K562 (cell line): ENCODE measurements around the gene CFDP1. TPM values are rescaled to one million over a fixed set of nuclear protein-coding genes. Genes with fewer than 3 reads are reported as not detected.

Experiments
- ATAC-seq: fragments of 200-7000 bp; cut with Tn5 transposase; 3 replicates; pipeline ENCODE4 v1.9.1; 2020; ENCODE audit warnings: moderate library complexity
- BruUV-seq: library from RNA; stranded (reverse); fragments of 400-500 nt; replicated peaks from 2 replicates; lab custom pipeline; 2021; lab: Mats Ljungman, UMichigan
- CTCF ChIA-PET: fragments of 300-600 bp; formaldehyde crosslinking; extraction: SDS; loops from one replicate; lab custom pipeline; 2021; ENCODE audit warnings: low intra/inter-chr PET ratio; lab: Yijun Ruan, JAX
- POLR2A ChIA-PET: fragments of 300-600, 350-650 bp; sonication (Branson Sonifier 250); formaldehyde crosslinking; extraction: SDS; loops from one replicate; lab custom pipeline; 2021; ENCODE audit warnings: antibody characterized with exemption, inconsistent platforms; lab: Yijun Ruan, JAX
- DNase-seq, 4 experiments: peaks; one replicate each; pipeline versions ENCODE4 v3.0.0 to v3.0.0-alpha.2; 2011 to 2018; ENCODE audit warnings: low spot score in 3 of 4, mixed read lengths in 3 of 4; ENCODE audit errors: extremely low read depth in 1 of 4
- FAIRE-seq: peaks from 2 replicates; lab custom pipeline; 2011; peaks lifted over from hg19 to GRCh38; lab: Jason Lieb, UNC
- H2AFZ ChIP-seq: 2 replicates; pipeline ENCODE4 v1.6.0; 2011; ENCODE audit warnings: low read depth, low read length, control low read depth, inconsistent platforms
- H3K27ac ChIP-seq: fragments of 200-600 bp; 3 replicates; pipeline ENCODE4 v1.8.0; 2011; ENCODE audit warnings: low read depth, mild to moderate bottlenecking, control low read depth, inconsistent platforms, low read length, moderate library complexity, mixed read lengths; ENCODE audit errors: extremely low read depth
- H3K27me3 ChIP-seq, 2 experiments: fragments of 300-600 bp in 1 of 2; 2 replicates in 1 of 2; 3 replicates in 1 of 2; pipeline versions ENCODE4 v1.6.0 to v1.8.0; 2011; ENCODE audit warnings: inconsistent platforms in 2 of 2, low read length in 2 of 2, mild to moderate bottlenecking in 1 of 2, mixed read lengths in 1 of 2, moderate library complexity in 1 of 2; ENCODE audit not compliant: control insufficient read depth in 2 of 2, insufficient read depth in 2 of 2
- H3K36me3 ChIP-seq: fragments of 300-600 bp; 3 replicates; pipeline ENCODE4 v1.8.0; 2011; ENCODE audit warnings: mild to moderate bottlenecking, low read length, inconsistent platforms; ENCODE audit not compliant: control insufficient read depth, insufficient read depth
- H3K4me1 ChIP-seq, 2 experiments: fragments of 200-600 bp in 1 of 2; replicated peaks in 1 of 2; 2 replicates in 1 of 2; 3 replicates in 1 of 2; pipeline versions ENCODE4 v1.5.1 to v1.8.0; 2011; ENCODE audit warnings: inconsistent platforms in 2 of 2, low read length in 2 of 2, mild to moderate bottlenecking in 1 of 2, mixed read lengths in 1 of 2, moderate library complexity in 1 of 2; ENCODE audit not compliant: control insufficient read depth in 2 of 2, insufficient read depth in 2 of 2
- H3K4me2 ChIP-seq: 2 replicates; pipeline ENCODE4 v1.6.1; 2011; ENCODE audit warnings: low read length, control low read depth, inconsistent platforms, mixed read lengths; ENCODE audit not compliant: insufficient read depth
- H3K4me3 ChIP-seq: fragments of 200-600 bp; sonication (generic), shearing (Covaris generic); 2 replicates; pipeline ENCODE4 v1.5.1; 2016; ENCODE audit warnings: control low read depth, inconsistent platforms
- H3K79me2 ChIP-seq: fragments of 200-600 bp; 3 replicates; pipeline ENCODE4 v1.8.0; 2011; ENCODE audit warnings: low read length, inconsistent platforms; ENCODE audit not compliant: control insufficient read depth, insufficient read depth
- H3K9ac ChIP-seq, 2 experiments: 2 replicates each; pipeline versions ENCODE4 v1.6.0 to v1.6.1; 2011; ENCODE audit warnings: low read depth in 2 of 2, low read length in 2 of 2, control low read depth in 1 of 2, inconsistent platforms in 1 of 2, mild to moderate bottlenecking in 1 of 2, mixed read lengths in 1 of 2; ENCODE audit not compliant: insufficient read depth in 1 of 2
- H3K9me1 ChIP-seq: one replicate; pipeline ENCODE4 v1.6.0; 2011; ENCODE audit warnings: inconsistent platforms, mild to moderate bottlenecking, low read length, moderate library complexity; ENCODE audit not compliant: control insufficient read depth, insufficient read depth
- H3K9me3 ChIP-seq: replicated peaks from 2 replicates; pipeline ENCODE4 v1.5.1; 2011; ENCODE audit warnings: low read depth, low read length, inconsistent platforms; ENCODE audit not compliant: control insufficient read depth, insufficient read depth
- H4K20me1 ChIP-seq: replicated peaks from 2 replicates; pipeline ENCODE4 v1.6.1; 2011; ENCODE audit warnings: low read length, inconsistent platforms, mixed read lengths; ENCODE audit not compliant: control insufficient read depth, insufficient read depth
- ATF1 ChIP-seq, 2 experiments: fragments of 450-650 bp in 1 of 2; IDR thresholded peaks; 2 replicates each; pipeline ENCODE4 v1.6.1; 2016; ENCODE audit warnings: missing compliant biosample characterization in 1 of 2, missing genetic modification characterization in 1 of 2
- ATF3 ChIP-seq, 2 experiments: fragments of 450-650 bp in 1 of 2; sonication (generic) in 1 of 2; formaldehyde crosslinking in 1 of 2; IDR thresholded peaks in 1 of 2; conservative IDR thresholded peaks in 1 of 2; 2 replicates each; pipeline versions ENCODE4 v1.6.1 to v1.8.1; 2016 to 2023; ENCODE audit warnings: mild to moderate bottlenecking in 2 of 2, moderate library complexity in 2 of 2, inconsistent platforms in 1 of 2, missing genetic modification reagents in 1 of 2
- GTF2E2 ChIP-seq: fragments of 200-800 bp; sonication (Bioruptor generic); IDR thresholded peaks from 2 replicates; pipeline ENCODE4 v1.6.1; 2016; ENCODE audit warnings: missing genetic modification characterization, missing compliant biosample characterization
- HMGN3 ChIP-seq: IDR thresholded peaks from 2 replicates; pipeline ENCODE4 v1.6.1; 2011; ENCODE audit warnings: borderline replicate concordance, low read depth, mild to moderate bottlenecking, mixed read lengths, low read length; ENCODE audit not compliant: insufficient read length; ENCODE audit errors: extremely low read depth
- MEF2D ChIP-seq: conservative IDR thresholded peaks from 2 replicates; pipeline ENCODE4 v1.6.1; 2016; ENCODE audit warnings: low read depth, missing genetic modification characterization, missing compliant biosample characterization
- RREB1 ChIP-seq: fragments of 250-450 bp; sonication (Bioruptor Pico); IDR thresholded peaks from 2 replicates; pipeline ENCODE4 v1.4.0; 2020
- SMAD4 ChIP-seq: fragments of 250-450 bp; sonication (Bioruptor Pico); conservative IDR thresholded peaks from 2 replicates; pipeline ENCODE4 v1.8.0; 2021; ENCODE audit warnings: inconsistent platforms, mild to moderate bottlenecking, moderate library complexity
- WHSC1 ChIP-seq: IDR thresholded peaks from one replicate; pipeline ENCODE4 v1.6.1; 2012; ENCODE audit warnings: low read length, control low read depth, inconsistent platforms
- ZFP36 ChIP-seq: fragments of 150-350 bp; IDR thresholded peaks from 2 replicates; pipeline ENCODE4 v1.6.1; 2018; ENCODE audit warnings: low read length, low read depth; ENCODE audit not compliant: partially characterized antibody
- ZNF134 ChIP-seq: fragments of 250-450 bp; sonication (Bioruptor Pico); conservative IDR thresholded peaks from 2 replicates; pipeline ENCODE4 v1.4.0; 2020
- ZNF253 ChIP-seq: fragments of 250-450 bp; sonication (Bioruptor Pico); conservative IDR thresholded peaks from 2 replicates; pipeline ENCODE4 v1.6.1; 2021; ENCODE audit warnings: mild to moderate bottlenecking
- ZNF444 ChIP-seq: fragments of 250-450 bp; sonication (Bioruptor Pico); IDR thresholded peaks from 2 replicates; pipeline ENCODE4 v1.4.0; 2020; ENCODE audit warnings: mild to moderate bottlenecking, moderate library complexity
- ZNF586 ChIP-seq: fragments of 450-650 bp; formaldehyde crosslinking; conservative IDR thresholded peaks from 2 replicates; pipeline ENCODE4 v1.4.0; 2020; ENCODE audit warnings: mild to moderate bottlenecking, moderate library complexity
- ZNF707 ChIP-seq: fragments of 250-450 bp; sonication (Bioruptor Pico); conservative IDR thresholded peaks from 2 replicates; pipeline ENCODE4 v1.8.0; 2022; ENCODE audit warnings: inconsistent platforms, mild to moderate bottlenecking, moderate library complexity
- WGBS: fragments of 100-300 bp; shearing (Covaris generic); methylation state at CpG from one replicate; pipeline ENCODE4 v1.1.6; 2016; ENCODE audit warnings: low coverage, mixed read lengths; ENCODE audit not compliant: insufficient coverage; ENCODE audit errors: missing lambda C conversion rate; 5-methylcytosine and 5-hydroxymethylcytosine counted together
- in situ Hi-C: fragments of 300-500 bp; cut with MboI; formaldehyde crosslinking; loops from 4 replicates; pipeline ENCODE4 v1.15.0; 2018; ENCODE audit warnings: inconsistent platforms, mixed read lengths
- intact Hi-C: fragments of 100-400 bp; cut with micrococcal nuclease; formaldehyde crosslinking; loops from 2 replicates; pipeline ENCODE4 v1.14.2; 2022
- polyA plus RNA-seq, 8 experiments: library from polyadenylated mRNA; depleted of rRNA in 4 of 8; stranded (reverse) in 5 of 8; unstranded in 3 of 8; fragments of >200 nt; fragmentation: Nextera tagmentation in 2 of 8; fragmentation: Illumina TruSeq in 1 of 8; extraction: Ambion mirVana in 2 of 8; extraction: Trizol in 1 of 8; gene quantifications; 2 replicates each; pipeline versions ENCODE4 v1.2.1 to v1.2.3, GENCODE V29; 2011 to 2014; ENCODE audit warnings: inconsistent platforms in 1 of 8, missing spikeins in 1 of 8
- total RNA-seq, 7 experiments: library from RNA; depleted of rRNA in 6 of 7; stranded (reverse); fragments of >200 nt in 6 of 7; fragmentation: Illumina TruSeq in 2 of 7; extraction: Trizol in 2 of 7; gene quantifications; 2 replicates each; pipeline versions ENCODE4 v1.2.1 to v1.2.3, GENCODE V29; 2011 to 2021; ENCODE audit warnings: low replicate concordance in 1 of 7

The CFDP1 gene
- total and polyA plus RNA-seq, 9 of the 15 experiments (the other 6 are each of a cell fraction or from before 2014, with no cell fraction given): 31.5 to 78.4 (median 61.7) TPM

GRCh38 chr16:75458029-75458428 lies 24.7 kb upstream of the CFDP1 start (continued):
- TF ChIP-seq ZNF586 (CRISPR knock-in tag) (no peak), MEF2D (tag) (no peak), ZNF707 (CRISPR knock-in tag) (no peak)

GRCh38 chr16:75457485-75458021 lies 24.2 kb upstream of the CFDP1 start:
- Histone ChIP-seq H3K9me1 (no peaks in the 10 kb centered on the region), H3K79me2 (peaks cover 73% of the 10 kb centered on the region), H3K9ac (no peak overlapping the region), H3K27ac (no peak overlapping the region), H3K36me3 (peaks cover 11% of the 10 kb centered on the region; the same call in 2 of the 3 replicates), H3K9me3 (no peaks in the 10 kb centered on the region), H3K4me2 (no peak overlapping the region), H4K20me1 (peaks cover 11% of the 10 kb centered on the region), H2AFZ (no peak overlapping the region), H3K4me1 (peaks cover 7 to 14% of the 10 kb centered on the region in 2 experiments; a peak in 4 of 5 replicates), H3K27me3 (no peaks in the 10 kb centered on the region), H3K4me3 (no peak overlapping the region)
- WGBS: 81% methylated on average over 5 of the region's 5 CpGs
- POLR2A ChIA-PET: interaction anchor here (0.9 to 1.4 kb wide), 6 partner anchors 9 to 60 kb away, joined by 3 to 4 read pairs (median 4); no protein-coding TSS in a partner anchor
- no peak for DNase-seq
- ATAC-seq: no peak
- CTCF ChIA-PET: no interaction called here
- intact Hi-C loops: no loop called here
- in situ Hi-C loops: no loop called here
- BruUV-seq: no TSS peak
- no peak for FAIRE-seq
- no peak for TF ChIP-seq ATF1 (CRISPR knock-in tag; IDR thresholded peaks at IDR 0.05)
- TF ChIP-seq ATF1 (tag; IDR thresholded peaks at IDR 0.05): no peak
- no peak for TF ChIP-seq SMAD4 (CRISPR knock-in tag)
- no peak for TF ChIP-seq ATF3 (IDR thresholded peaks at IDR 0.05)
- TF ChIP-seq ATF3 (CRISPR knock-in tag; conservative IDR thresholded peaks at IDR 0.05): no peak
- no peak for TF ChIP-seq GTF2E2 (tag)
- TF ChIP-seq WHSC1: no peak
- no peak for TF ChIP-seq ZNF253
- no peak for TF ChIP-seq ZFP36
- no peak for TF ChIP-seq ZNF444
- no peak for TF ChIP-seq RREB1 (CRISPR knock-in tag)
- TF ChIP-seq ZNF134 (CRISPR knock-in tag): no peak
- no peak for TF ChIP-seq HMGN3
